Activated naive CD4-positive, alpha-beta T cell treated with anti-CD3 and anti-CD28 coated beads, Interleukin-2, amount 50 U/mL, for 16 hours (primary cell): ENCODE data around the gene TMEM266.
"Not testable (repeated sequence)": the region's sequence is repeated elsewhere in the genome, so short reads cannot be mapped to it uniquely, and the experiment has no call there.

Source experiments
- DNase-seq: peaks from one replicate; pipeline ENCODE4 v3.0.0-alpha.2; 2020

TMEM266 gene

GRCh38 chr15:76059320-76060117 lies at the start of gene TMEM266:
Gene TMEM266, plus strand, starts transcription at chr15:76059985. Its CDS starts 74,279 bp downstream, at chr15:76134264.
- peak; percentile 39 for DNase-seq

GRCh38 chr15:76010613-76011012 lies 49.2 kb upstream of the TMEM266 start:
- no peak for DNase-seq

- DNase-seq: no peak
Measured at GRCh38 chr15:76011627-76012551, 47.9 kb upstream of the TMEM266 start, which contains the start of gene NRG4. Gene NRG4, minus strand, starts transcription at chr15:76012424. Its CDS starts 1,194 bp downstream, at chr15:76011230.

GRCh38 chr15:76013470-76013869 lies 46.3 kb upstream of the TMEM266 start:
- not testable (repeated sequence) for DNase-seq

- no peak for DNase-seq
Measured at GRCh38 chr15:76024021-76024768, 35.6 kb upstream of the TMEM266 start.

GRCh38 chr15:76032046-76032445 lies 27.7 kb upstream of the TMEM266 start:
- no peak for DNase-seq

- no peak for DNase-seq
Measured at GRCh38 chr15:76033438-76033837, 26.3 kb upstream of the TMEM266 start.

GRCh38 chr15:76034111-76034510 lies 25.7 kb upstream of the TMEM266 start:
- DNase-seq: no peak

- DNase-seq: no peak
Measured at GRCh38 chr15:76035593-76035992, 24.2 kb upstream of the TMEM266 start.

GRCh38 chr15:76038512-76038911 lies 21.3 kb upstream of the TMEM266 start:
- DNase-seq: no peak

- not testable (repeated sequence) for DNase-seq
Measured at GRCh38 chr15:76054201-76054600, 5.6 kb upstream of the TMEM266 start.

GRCh38 chr15:76056931-76057330 lies 2.9 kb upstream of the TMEM266 start:
- no peak for DNase-seq

- peak; percentile 30 for DNase-seq
Measured at GRCh38 chr15:76057332-76058000, 2.3 kb upstream of the TMEM266 start.

GRCh38 chr15:76058714-76059319 lies 968 bp upstream of the TMEM266 start:
- DNase-seq: peak; percentile 13

GRCh38 chr15:76060118-76060989 lies 569 bp downstream of the TMEM266 start:
- peak; percentile 12 for DNase-seq

GRCh38 chr15:76061700-76062099 lies 1.9 kb downstream of the TMEM266 start:
- no peak for DNase-seq

GRCh38 chr15:76062286-76062685 lies 2.5 kb downstream of the TMEM266 start:
- DNase-seq: no peak

GRCh38 chr15:76064375-76064774 lies 4.6 kb downstream of the TMEM266 start:
- no peak for DNase-seq

GRCh38 chr15:76065245-76065644 lies 5.5 kb downstream of the TMEM266 start:
- DNase-seq: no peak

- no peak for DNase-seq
Measured at GRCh38 chr15:76065793-76066192, 6.0 kb downstream of the TMEM266 start.

GRCh38 chr15:76070192-76070591 lies 10.4 kb downstream of the TMEM266 start:
- no peak for DNase-seq
